Nephron (organoid): ENCODE measurements around the gene VCP.
A peak's percentile ranks its signal among the peaks of the same experiment; 100 is the strongest.

Experiments used
- H3K27ac Mint-ChIP-seq, 3 experiments: 2 replicates each; pipeline ENCODE4 v1.8.0; 2020; ENCODE audit warnings: mixed read lengths in 3 of 3, mild to moderate bottlenecking in 2 of 3, moderate library complexity in 1 of 3
- H3K27me3 Mint-ChIP-seq: 2 replicates; pipeline ENCODE4 v1.8.0; 2021; ENCODE audit warnings: low read depth, mild to moderate bottlenecking, moderate library complexity, mixed read lengths
- H3K36me3 Mint-ChIP-seq: 2 replicates; pipeline ENCODE4 v1.8.0; 2020; ENCODE audit warnings: low read depth, mixed read lengths
- H3K4me1 Mint-ChIP-seq: 2 replicates; pipeline ENCODE4 v1.8.0; 2020; ENCODE audit warnings: mixed read lengths
- H3K4me3 Mint-ChIP-seq, 3 experiments: 2 replicates each; pipeline ENCODE4 v1.8.0; 2020; ENCODE audit warnings: mild to moderate bottlenecking in 3 of 3, mixed read lengths in 3 of 3, moderate library complexity in 2 of 3
- H3K9me3 Mint-ChIP-seq: 2 replicates; pipeline ENCODE4 v1.8.0; 2020; ENCODE audit warnings: mixed read lengths
- TF ChIP-seq, protein P1 (sequence below), 3 experiments: fragments of 200-600 bp; sonication (generic); IDR thresholded peaks; one replicate each; pipeline ENCODE4 v1.5.0; 2021; ENCODE audit warnings: antibody characterized with exemption in 3 of 3; ENCODE audit not compliant: unreplicated experiment in 3 of 3

The VCP gene

DNA sequence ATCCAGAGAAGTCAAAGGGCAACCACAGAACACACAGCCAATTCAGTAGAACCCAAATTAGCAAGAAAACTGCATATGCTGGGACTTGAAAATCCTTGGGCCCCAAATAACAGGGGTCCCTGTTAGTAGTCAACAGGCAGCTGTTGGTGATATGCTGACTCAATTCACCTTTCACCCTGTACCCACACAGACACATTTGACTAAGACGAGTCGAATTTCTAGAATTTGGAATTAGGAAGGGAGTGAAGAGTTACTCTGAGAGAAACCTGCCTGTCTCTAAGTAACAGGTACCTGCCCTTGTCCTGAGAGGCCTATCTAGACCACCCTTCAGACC, 821 bp upstream of the VCP start:
- TF ChIP-seq, protein P1, sequence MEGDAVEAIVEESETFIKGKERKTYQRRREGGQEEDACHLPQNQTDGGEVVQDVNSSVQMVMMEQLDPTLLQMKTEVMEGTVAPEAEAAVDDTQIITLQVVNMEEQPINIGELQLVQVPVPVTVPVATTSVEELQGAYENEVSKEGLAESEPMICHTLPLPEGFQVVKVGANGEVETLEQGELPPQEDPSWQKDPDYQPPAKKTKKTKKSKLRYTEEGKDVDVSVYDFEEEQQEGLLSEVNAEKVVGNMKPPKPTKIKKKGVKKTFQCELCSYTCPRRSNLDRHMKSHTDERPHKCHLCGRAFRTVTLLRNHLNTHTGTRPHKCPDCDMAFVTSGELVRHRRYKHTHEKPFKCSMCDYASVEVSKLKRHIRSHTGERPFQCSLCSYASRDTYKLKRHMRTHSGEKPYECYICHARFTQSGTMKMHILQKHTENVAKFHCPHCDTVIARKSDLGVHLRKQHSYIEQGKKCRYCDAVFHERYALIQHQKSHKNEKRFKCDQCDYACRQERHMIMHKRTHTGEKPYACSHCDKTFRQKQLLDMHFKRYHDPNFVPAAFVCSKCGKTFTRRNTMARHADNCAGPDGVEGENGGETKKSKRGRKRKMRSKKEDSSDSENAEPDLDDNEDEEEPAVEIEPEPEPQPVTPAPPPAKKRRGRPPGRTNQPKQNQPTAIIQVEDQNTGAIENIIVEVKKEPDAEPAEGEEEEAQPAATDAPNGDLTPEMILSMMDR (IDR thresholded peaks at IDR 0.05; ENCODE audit: unreplicated experiment in 3 of 3), result no peak
- H3K27ac Mint-ChIP-seq, result peak overlapping the region; percentile 92 to 97 (median 96)
- H3K4me1 Mint-ChIP-seq, result peaks cover 49% of the 10 kb centered on the region
- peaks cover 39% of the 10 kb centered on the region for H3K36me3 Mint-ChIP-seq
- H3K4me3 Mint-ChIP-seq, result peak overlapping the region; percentile 85 to 90 (median 90)
- no peaks in the 10 kb centered on the region for H3K27me3 Mint-ChIP-seq
- H3K9me3 Mint-ChIP-seq, result no peaks in the 10 kb centered on the region

DNA sequence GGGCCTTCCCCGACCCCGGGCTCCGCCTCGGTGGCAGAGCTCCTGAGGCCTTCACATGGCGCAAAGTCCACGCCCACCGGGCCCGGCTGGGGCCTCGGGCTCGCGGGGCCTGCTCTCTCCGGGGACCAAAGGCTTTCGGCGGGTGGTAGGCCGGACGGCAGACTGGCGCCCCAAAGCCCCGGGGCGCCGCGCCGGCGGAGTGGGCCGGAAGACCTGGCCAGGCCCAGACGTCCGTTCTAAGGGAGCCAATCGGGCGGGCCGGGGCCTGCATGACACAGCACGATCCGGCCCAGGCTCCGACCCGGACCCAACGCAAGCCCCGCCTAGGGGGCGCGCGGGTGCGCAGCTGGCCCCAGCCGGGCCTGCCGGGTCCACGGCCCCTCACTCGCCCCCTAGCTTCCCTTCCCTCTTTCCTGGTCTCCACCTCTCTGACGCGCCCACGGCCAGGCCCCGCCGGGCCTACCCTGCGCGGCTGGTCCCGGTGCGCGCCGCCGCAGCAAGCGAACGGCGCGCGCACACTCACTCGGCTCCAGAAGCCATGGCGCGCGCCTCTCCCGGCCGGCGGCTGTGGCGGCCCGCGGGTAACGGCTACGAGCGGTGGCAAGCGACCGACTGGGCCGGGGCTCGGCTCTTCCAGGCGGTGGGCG, 488 bp downstream of the VCP start:
- Mint-ChIP-seq H3K4me3 (peak overlapping the region; percentile 85 to 90 (median 90)), H3K4me1 (peaks cover 41% of the 10 kb centered on the region), H3K9me3 (no peaks in the 10 kb centered on the region), H3K27me3 (no peaks in the 10 kb centered on the region), H3K27ac (peak overlapping the region; percentile 94 to 97 (median 96)), H3K36me3 (peaks cover 52% of the 10 kb centered on the region)
- TF ChIP-seq, protein P1 (IDR thresholded peaks at IDR 0.05; ENCODE audit: unreplicated experiment in 3 of 3), result peak in 2 of 3 experiments; percentile 24 to 53

DNA sequence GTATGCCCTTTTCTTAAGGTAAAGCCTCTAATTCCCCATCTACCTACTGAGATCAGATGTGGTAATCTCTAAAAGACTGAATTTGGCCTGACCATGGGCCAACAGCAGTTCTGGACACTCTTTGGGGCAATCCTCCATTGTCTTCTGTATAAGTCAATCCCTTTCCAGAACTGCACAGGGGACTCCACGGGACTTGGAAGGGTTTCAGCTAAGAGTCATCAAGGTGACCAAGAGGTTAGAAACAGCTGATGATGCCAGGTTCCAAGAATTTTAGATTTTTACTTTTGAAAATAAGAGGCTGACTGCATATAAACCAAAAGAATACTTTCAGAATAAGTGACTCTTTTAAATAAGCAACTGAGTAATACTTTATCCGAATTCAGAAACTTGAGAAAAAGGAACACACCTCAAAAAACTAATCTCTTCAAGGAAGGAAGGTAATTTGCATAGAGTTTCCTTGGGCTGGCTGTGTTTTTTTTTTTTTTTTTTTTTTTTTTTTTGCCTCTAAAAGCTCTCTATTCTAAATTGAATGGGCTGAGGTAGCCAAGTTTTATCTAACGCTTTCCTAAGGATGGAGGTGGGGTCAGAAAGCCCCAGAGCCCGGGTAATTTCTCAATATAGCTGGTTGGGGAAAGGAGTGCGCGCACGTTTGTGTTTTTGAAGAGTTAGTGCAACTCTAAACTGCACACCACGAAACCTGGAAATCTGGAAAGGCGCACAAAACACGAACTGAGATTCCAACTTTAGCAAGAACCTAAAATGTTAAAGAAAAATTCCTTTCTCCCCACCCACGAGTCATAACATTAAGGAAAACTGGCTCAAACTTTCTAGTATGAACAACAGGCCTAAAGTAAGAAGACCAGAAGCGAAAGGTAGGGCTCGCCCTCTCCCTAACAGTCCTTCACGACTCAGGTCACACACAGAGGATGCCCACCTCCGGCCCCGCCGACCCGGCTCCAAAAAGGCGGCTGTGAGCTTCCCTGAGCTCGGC, 1.3 kb downstream of the VCP start:
- TF ChIP-seq, protein P1 (IDR thresholded peaks at IDR 0.05; ENCODE audit: unreplicated experiment in 3 of 3), result no peak
- Mint-ChIP-seq H3K4me1 (peaks cover 41% of the 10 kb centered on the region), H3K9me3 (no peaks in the 10 kb centered on the region), H3K27me3 (no peaks in the 10 kb centered on the region), H3K27ac (peak overlapping the region; percentile 91 to 96 (median 94)), H3K36me3 (peaks cover 55% of the 10 kb centered on the region), H3K4me3 (peak overlapping the region; percentile 85 to 90 (median 90))

DNA sequence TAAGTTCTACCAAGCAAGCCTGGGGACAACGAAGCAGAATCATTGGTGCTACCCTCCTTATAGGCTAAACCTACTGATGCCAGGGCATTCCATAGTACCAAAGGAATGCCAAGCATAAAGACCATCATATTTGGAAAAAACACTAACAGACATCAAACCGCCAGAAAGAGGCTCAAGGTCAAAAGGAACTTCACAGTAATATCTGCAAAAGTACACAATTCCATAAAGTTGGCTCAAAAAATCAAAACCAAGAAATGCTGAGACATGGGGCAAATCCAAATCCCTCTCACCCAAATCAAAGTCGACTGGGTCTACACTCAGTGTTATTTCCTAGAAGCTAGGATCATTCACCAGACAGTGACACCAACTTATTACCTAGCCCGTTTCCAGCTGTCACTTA, 3.4 kb downstream of the VCP start:
- no peaks in the 10 kb centered on the region for H3K9me3 Mint-ChIP-seq
- TF ChIP-seq, protein P1 (IDR thresholded peaks at IDR 0.05; ENCODE audit: unreplicated experiment in 3 of 3), result no peak
- peaks cover 53% of the 10 kb centered on the region for H3K36me3 Mint-ChIP-seq
- H3K27me3 Mint-ChIP-seq, result no peaks in the 10 kb centered on the region
- H3K4me3 Mint-ChIP-seq, result peak overlapping the region; percentile 46 to 74 (median 53)
- peak overlapping the region in 2 of 3 experiments; percentile 58 to 59 for H3K27ac Mint-ChIP-seq
- H3K4me1 Mint-ChIP-seq, result peaks cover 41% of the 10 kb centered on the region

DNA sequence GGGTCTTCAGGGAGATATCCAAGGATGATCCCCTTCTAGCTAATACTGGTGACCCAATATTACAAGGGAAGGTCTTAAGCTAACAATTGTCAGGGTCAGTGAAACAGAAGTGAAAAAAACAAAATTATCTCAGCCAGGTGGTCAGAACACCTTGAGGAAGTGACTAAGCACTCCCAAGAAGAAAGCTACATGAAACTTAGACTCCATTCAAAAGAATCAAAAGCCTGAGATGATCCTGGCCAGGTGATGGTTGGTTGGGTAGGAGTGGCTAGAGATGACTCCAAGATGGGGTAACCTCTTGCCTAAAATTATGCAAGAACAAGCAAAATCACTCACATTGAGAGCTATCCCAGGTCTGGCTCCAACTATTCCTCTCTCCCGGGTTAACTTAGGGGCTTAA, 5.4 kb downstream of the VCP start:
- peak overlapping the region in 1 of 3 experiments; percentile 29 for H3K4me3 Mint-ChIP-seq
- TF ChIP-seq, protein P1 (IDR thresholded peaks at IDR 0.05; ENCODE audit: unreplicated experiment in 3 of 3), result no peak
- H3K36me3 Mint-ChIP-seq, result peaks cover 63% of the 10 kb centered on the region
- H3K9me3 Mint-ChIP-seq, result no peaks in the 10 kb centered on the region
- no peak overlapping the region for H3K27ac Mint-ChIP-seq
- H3K4me1 Mint-ChIP-seq, result peaks cover 36% of the 10 kb centered on the region
- no peaks in the 10 kb centered on the region for H3K27me3 Mint-ChIP-seq
